ENCODE measurements around the gene GRPEL2.
A peak's percentile ranks its signal among the peaks of the same experiment; 100 is the strongest.

Gene GRPEL2

GRCh38 chr5:149362541-149362940, 17.2 kb downstream of the GRPEL2 start:
- no peak for TF ChIP-seq CTCF (conservative IDR thresholded peaks at IDR 0.05; ENCODE audit: low read depth, low read length)
- no peak for DNase-seq (ENCODE audit: low read depth)
- H3K4me3 ChIP-seq (ENCODE audit: low read length) = no peak overlapping the region

- no peak for TF ChIP-seq CTCF (conservative IDR thresholded peaks at IDR 0.05; ENCODE audit: low read depth, low read length)
- H3K4me3 ChIP-seq (ENCODE audit: low read length) = no peak overlapping the region
- no peak for DNase-seq (ENCODE audit: low read depth)
These were observed 18.1 kb downstream of the GRPEL2 start for GRCh38 chr5:149363358-149363757.

GRCh38 chr5:149363936-149364335, 18.6 kb downstream of the GRPEL2 start:
- no peak overlapping the region for H3K4me3 ChIP-seq (ENCODE audit: low read length)
- no peak for DNase-seq (ENCODE audit: low read depth)
- no peak for TF ChIP-seq CTCF (conservative IDR thresholded peaks at IDR 0.05; ENCODE audit: low read depth, low read length)

- no peak overlapping the region for H3K4me3 ChIP-seq (ENCODE audit: low read length)
- TF ChIP-seq CTCF (conservative IDR thresholded peaks at IDR 0.05; ENCODE audit: low read depth, low read length) = no peak
- DNase-seq (ENCODE audit: low read depth) = no peak
These were observed 19.4 kb downstream of the GRPEL2 start for GRCh38 chr5:149364719-149365118.

DNA sequence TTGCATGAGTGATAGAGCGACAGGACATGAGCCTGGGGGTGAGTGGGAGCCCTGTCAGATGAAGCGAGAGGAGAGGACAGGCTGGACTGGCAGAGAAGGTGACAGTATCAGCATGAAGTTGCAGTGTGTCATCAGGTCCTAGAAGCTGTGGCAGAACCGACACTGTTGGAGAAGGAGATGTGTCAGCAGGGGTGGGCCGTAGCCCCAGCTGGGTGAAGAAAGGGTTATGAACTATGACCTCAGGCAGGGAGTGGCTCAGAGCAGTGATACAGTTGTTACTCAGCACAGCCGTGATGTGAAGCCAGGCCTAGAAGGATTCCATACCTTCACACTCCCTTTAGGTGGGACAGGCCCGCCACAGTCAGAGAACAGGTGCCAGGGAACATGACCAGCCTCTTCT, 20.1 kb downstream of the GRPEL2 start:
- no peak for TF ChIP-seq CTCF (conservative IDR thresholded peaks at IDR 0.05; ENCODE audit: low read depth, low read length)
- no peak overlapping the region for H3K4me3 ChIP-seq (ENCODE audit: low read length)
- DNase-seq (ENCODE audit: low read depth) = no peak

DNA sequence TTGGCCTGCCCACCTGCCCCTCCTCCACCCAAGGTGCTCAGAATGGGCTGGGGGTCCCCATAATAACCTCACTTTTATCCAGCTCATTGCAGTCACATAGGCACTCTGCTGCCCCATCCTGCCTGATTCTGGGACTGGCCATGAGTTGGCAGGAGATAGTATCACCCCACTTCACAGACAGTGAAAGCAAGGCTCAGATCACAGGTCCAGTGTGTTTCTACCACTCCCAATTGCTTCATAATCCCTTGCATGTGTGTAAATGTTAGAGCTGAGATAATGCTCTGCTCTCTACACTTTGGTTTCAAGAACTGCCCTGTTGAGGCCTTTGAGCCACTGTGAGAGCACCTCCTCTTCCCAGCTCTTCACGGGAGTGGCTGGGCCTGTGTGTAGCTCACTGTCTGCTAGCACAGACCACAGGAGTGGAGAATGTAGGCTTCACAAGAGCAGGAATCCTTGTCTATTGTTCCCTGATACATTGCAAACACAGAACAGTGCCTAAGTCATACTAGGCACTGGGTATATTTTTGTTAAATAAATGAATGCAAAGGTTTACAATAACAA, 20.9 kb downstream of the GRPEL2 start:
- no peak for TF ChIP-seq CTCF (conservative IDR thresholded peaks at IDR 0.05; ENCODE audit: low read depth, low read length)
- no peak for DNase-seq (ENCODE audit: low read depth)

DNA sequence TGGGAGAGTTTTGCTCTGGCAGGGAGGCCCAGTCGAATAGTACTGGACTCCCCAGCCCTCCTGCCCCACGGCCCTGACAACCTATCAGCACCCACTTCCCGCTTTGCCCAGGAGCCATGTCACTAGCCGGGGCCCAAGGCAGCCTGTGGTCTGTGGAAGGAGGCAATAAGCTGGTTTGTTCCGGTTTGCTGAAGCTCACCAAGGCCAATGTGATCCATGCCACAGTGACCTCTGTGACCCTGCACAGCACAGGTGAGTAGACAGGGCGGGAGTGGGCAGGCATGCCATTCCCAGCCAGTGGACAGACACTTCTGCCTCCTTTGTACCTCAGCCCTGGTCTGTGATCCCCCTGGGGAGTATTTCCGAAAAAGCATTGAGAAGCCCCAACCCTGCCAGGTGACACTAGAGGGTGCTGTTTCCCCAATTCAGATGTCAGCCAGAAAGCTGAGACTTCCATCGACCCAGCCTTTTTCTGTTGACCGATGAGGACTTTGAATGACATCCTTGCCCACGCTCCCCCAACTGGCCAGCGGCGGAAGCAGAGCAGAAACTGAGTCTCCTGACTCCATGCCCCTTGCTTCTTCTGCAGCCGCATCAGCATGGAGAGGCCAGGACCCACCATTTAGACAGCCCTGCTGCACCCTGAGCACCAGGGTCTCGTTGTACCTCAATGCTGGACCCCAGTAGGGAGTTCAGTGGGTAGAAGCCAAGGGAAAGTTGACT, 22.1 kb downstream of the GRPEL2 start:
- no peak overlapping the region for H3K4me3 ChIP-seq (ENCODE audit: low read length)
- peak; percentile 93 for TF ChIP-seq CTCF (conservative IDR thresholded peaks at IDR 0.05; ENCODE audit: low read depth, low read length)
- no peak for DNase-seq (ENCODE audit: low read depth)

More for the DNA sequence above, 20.9 kb downstream of the GRPEL2 start:
- H3K4me3 ChIP-seq (ENCODE audit: low read length) = no peak overlapping the region
